Measurements from ENCODE around the gene CDH4. TPM values are rescaled to one million over a fixed set of nuclear protein-coding genes. Genes with fewer than 3 reads are reported as not detected.

CDH4 gene
- total and polyA plus RNA-seq, 2 donors (not counting 1 experiment from before 2014, with no cell fraction given) = not detected

- Mint-ChIP-seq H3K9me3 (ENCODE audit: insufficient read depth) (no peaks in the 10 kb centered on the region), H3K27ac (no peak overlapping the region), H3K4me3 (no peak overlapping the region), H3K27me3 (peaks cover 5% of the 10 kb centered on the region), H3K4me1 (no peaks in the 10 kb centered on the region)
- 82% methylated on average over 10 of the region's 10 CpGs for WGBS (ENCODE audit: insufficient coverage)
- Histone ChIP-seq H3K27ac (ENCODE audit: low read length in 2 of 2) (no peak overlapping the region), H3K4me2 (replicated peaks; ENCODE audit: low read depth, low read length, poor library complexity, severe bottlenecking) (no peak overlapping the region), H2AFZ (ENCODE audit: insufficient read depth, low read depth, low read length, poor library complexity, severe bottlenecking) (no peak overlapping the region), H3K9me3 (ENCODE audit: control extremely low read depth in 1 of 3, control insufficient read depth in 2 of 3, insufficient read depth in 1 of 3, low read length in 2 of 3) (peaks cover 0 to 14% (median 0%) of the 10 kb centered on the region in 3 donors), H3K27me3 (replicated peaks in 1 of 4; ENCODE audit: control extremely low read depth in 1 of 4, control insufficient read depth in 3 of 4, insufficient read depth in 4 of 4, low read length in 3 of 4) (no peaks in the 10 kb centered on the region), H3K4me1 (ENCODE audit: control insufficient read depth in 2 of 2, insufficient read depth in 2 of 2, low read length in 2 of 2) (no peaks in the 10 kb centered on the region), H4K20me1 (ENCODE audit: control insufficient read depth, insufficient read depth, low read length, poor library complexity, severe bottlenecking) (no peaks in the 10 kb centered on the region), H3K4me3 (ENCODE audit: control extremely low read depth in 1 of 5, extremely low read depth in 1 of 5, insufficient read depth in 1 of 5, low read depth in 2 of 5, low read length in 4 of 5) (no peak overlapping the region), H3K79me2 (ENCODE audit: control insufficient read depth, insufficient read depth, low read length) (no peaks in the 10 kb centered on the region), H3K9ac (ENCODE audit: low read length) (no peak overlapping the region), H3K36me3 (replicated peaks in 1 of 2; ENCODE audit: control extremely low read depth in 1 of 2, control insufficient read depth in 1 of 2, extremely low read depth in 1 of 2, insufficient read depth in 2 of 2, low read length in 1 of 2) (no peaks in the 10 kb centered on the region)
- intact Hi-C loops (cut with micrococcal nuclease) = no loop called here
- ATAC-seq (ENCODE audit: low read depth) = no peak
- CTCF ChIA-PET = no interaction called here
- POLR2A ChIA-PET = no interaction called here
- TF ChIP-seq EZH2 (IDR thresholded peaks at IDR 0.05; ENCODE audit: borderline replicate concordance, insufficient read depth, low read depth, low read length, poor library complexity, severe bottlenecking) (no peak), CTCF (IDR thresholded peaks at IDR 0.05) (no peak)
- no peak for DNase-seq
Observed at GRCh38 chr20:61801857-61802442, 549.9 kb downstream of the CDH4 start.

GRCh38 chr20:61802721-61803311 lies 550.8 kb downstream of the CDH4 start:
- ChIA-PET CTCF (no interaction called here), POLR2A (no interaction called here)
- H2AFZ ChIP-seq (ENCODE audit: insufficient read depth, low read depth, low read length, poor library complexity, severe bottlenecking) = no peak overlapping the region
- H3K4me2 ChIP-seq (replicated peaks; ENCODE audit: low read depth, low read length, poor library complexity, severe bottlenecking) = no peak overlapping the region
- H3K27me3 ChIP-seq (replicated peaks in 1 of 4; ENCODE audit: control extremely low read depth in 1 of 4, control insufficient read depth in 3 of 4, insufficient read depth in 4 of 4, low read length in 3 of 4) = no peaks in the 10 kb centered on the region
- intact Hi-C loops (cut with micrococcal nuclease) = no loop called here
- Mint-ChIP-seq H3K4me1 (no peaks in the 10 kb centered on the region), H3K27me3 (peaks cover 5% of the 10 kb centered on the region), H3K9me3 (ENCODE audit: insufficient read depth) (no peaks in the 10 kb centered on the region), H3K27ac (no peak overlapping the region), H3K4me3 (no peak overlapping the region)
- H3K79me2 ChIP-seq (ENCODE audit: control insufficient read depth, insufficient read depth, low read length) = no peaks in the 10 kb centered on the region
- ATAC-seq (ENCODE audit: low read depth) (no peak), DNase-seq (no peak)
- H3K4me1 ChIP-seq (ENCODE audit: control insufficient read depth in 2 of 2, insufficient read depth in 2 of 2, low read length in 2 of 2) = no peaks in the 10 kb centered on the region
- peaks cover 0 to 10% (median 0%) of the 10 kb centered on the region in 3 donors for H3K9me3 ChIP-seq (ENCODE audit: control extremely low read depth in 1 of 3, control insufficient read depth in 2 of 3, insufficient read depth in 1 of 3, low read length in 2 of 3)
- H3K9ac ChIP-seq (ENCODE audit: low read length) = no peak overlapping the region
- TF ChIP-seq EZH2 (IDR thresholded peaks at IDR 0.05; ENCODE audit: borderline replicate concordance, insufficient read depth, low read depth, low read length, poor library complexity, severe bottlenecking) (no peak), CTCF (IDR thresholded peaks at IDR 0.05) (no peak)
- H3K4me3 ChIP-seq (ENCODE audit: control extremely low read depth in 1 of 5, extremely low read depth in 1 of 5, insufficient read depth in 1 of 5, low read depth in 2 of 5, low read length in 4 of 5) = no peak overlapping the region
- H4K20me1 ChIP-seq (ENCODE audit: control insufficient read depth, insufficient read depth, low read length, poor library complexity, severe bottlenecking) = no peaks in the 10 kb centered on the region
- H3K36me3 ChIP-seq (replicated peaks in 1 of 2; ENCODE audit: control extremely low read depth in 1 of 2, control insufficient read depth in 1 of 2, extremely low read depth in 1 of 2, insufficient read depth in 2 of 2, low read length in 1 of 2) = no peaks in the 10 kb centered on the region
- WGBS (ENCODE audit: insufficient coverage) = 87% methylated on average over 35 of the region's 36 CpGs
- no peak overlapping the region for H3K27ac ChIP-seq (ENCODE audit: low read length in 2 of 2)

Measured in B cell (primary cell).